ENCODE results near the gene SLC27A5.

The SLC27A5 gene

DNA sequence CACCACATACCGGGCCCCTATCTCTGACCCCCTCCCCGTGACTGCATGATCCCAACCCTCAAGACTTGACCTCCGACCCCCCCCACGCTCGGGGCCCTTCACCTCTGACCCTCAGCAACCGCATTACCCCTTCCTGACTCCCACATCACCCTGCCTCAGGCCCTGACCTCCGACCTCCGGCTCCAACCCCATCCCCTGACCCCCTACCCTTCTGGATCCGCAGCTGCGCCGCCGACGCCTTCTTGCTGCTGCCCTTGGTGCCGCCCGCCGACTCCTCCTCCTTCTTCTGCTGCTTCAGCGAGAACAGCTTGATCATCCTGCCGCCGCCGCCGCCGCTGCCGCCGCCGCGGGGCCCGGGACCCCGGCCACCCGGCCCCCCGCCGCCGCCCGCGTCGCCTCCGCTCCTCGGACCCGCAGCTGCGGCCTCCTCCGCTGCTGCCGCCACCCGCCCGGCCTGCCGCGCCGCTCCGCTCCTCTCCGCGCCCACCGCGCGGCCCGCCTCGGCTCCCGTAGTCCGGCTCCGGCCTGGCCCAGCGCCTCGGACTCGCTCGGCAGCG is 46.4 kb upstream of the SLC27A5 start, which contains the start of gene UBE2M:
UBE2M (minus strand) TSS at position 546 of the 557 bp plus-strand sequence; CDS start at position 316, 230 bp downstream.
- no peak for TF ChIP-seq CTCF (IDR thresholded peaks at IDR 0.05; ENCODE audit: low read depth, low read length, missing control alignments)
- no peak for DNase-seq (ENCODE audit: low read depth)

DNA sequence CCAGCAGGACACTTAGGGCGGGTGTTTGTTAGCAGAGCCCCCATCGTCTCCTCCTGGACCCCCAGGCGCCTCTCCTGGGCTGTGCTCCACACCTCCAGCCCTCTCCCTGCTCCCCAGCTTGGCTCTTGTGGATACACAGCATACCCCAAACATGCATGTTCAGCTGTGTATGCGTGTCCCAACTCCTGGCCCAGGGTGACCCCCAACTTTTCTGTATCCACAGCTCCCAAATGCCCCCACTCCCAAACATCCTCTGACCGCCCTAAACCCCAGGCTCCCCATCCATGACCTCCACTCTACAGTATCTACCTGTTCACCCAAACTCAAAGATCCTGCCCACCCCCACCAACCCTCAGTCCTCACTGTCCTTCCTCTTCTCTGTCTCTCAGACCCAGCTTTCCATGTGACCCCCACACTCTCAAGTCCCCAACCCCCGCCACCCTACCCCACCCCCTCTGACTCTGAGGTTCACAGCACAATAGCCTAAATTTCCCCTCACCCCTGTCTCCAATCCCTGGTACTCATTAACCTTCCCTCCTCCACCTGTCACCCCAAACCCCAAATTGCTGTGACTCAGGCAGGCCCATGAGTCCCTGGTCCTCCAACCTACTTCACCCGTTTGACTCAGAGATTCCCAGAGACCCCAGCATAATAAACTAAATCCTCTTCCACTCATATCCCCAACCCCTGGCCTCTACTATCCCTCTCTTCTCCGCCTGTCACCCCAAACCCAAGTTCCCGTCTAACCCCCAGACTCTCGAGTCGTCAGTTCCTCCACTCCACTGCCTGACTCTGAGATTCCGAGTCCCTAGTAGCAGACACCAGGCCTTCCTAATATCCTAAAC is 45.7 kb upstream of the SLC27A5 start:
- peak overlapping the region; percentile 89 for H3K4me3 ChIP-seq (ENCODE audit: low read depth, low read length)

More for the DNA sequence above, 46.4 kb upstream of the SLC27A5 start, which contains the start of gene UBE2M:
- peak within 1 kb of the TSS; percentile 89 for H3K4me3 ChIP-seq (ENCODE audit: low read depth, low read length)

GRCh38 chr19:58556622-58557220 is 44.9 kb upstream of the SLC27A5 start:
- no peak for DNase-seq (ENCODE audit: low read depth)
- H3K4me3 ChIP-seq (ENCODE audit: low read depth, low read length), result peak overlapping the region; percentile 89
- TF ChIP-seq CTCF (IDR thresholded peaks at IDR 0.05; ENCODE audit: low read depth, low read length, missing control alignments), result no peak

More for the DNA sequence above, 45.7 kb upstream of the SLC27A5 start:
- no peak for DNase-seq (ENCODE audit: low read depth)
- TF ChIP-seq CTCF (IDR thresholded peaks at IDR 0.05; ENCODE audit: low read depth, low read length, missing control alignments), result no peak

DNA sequence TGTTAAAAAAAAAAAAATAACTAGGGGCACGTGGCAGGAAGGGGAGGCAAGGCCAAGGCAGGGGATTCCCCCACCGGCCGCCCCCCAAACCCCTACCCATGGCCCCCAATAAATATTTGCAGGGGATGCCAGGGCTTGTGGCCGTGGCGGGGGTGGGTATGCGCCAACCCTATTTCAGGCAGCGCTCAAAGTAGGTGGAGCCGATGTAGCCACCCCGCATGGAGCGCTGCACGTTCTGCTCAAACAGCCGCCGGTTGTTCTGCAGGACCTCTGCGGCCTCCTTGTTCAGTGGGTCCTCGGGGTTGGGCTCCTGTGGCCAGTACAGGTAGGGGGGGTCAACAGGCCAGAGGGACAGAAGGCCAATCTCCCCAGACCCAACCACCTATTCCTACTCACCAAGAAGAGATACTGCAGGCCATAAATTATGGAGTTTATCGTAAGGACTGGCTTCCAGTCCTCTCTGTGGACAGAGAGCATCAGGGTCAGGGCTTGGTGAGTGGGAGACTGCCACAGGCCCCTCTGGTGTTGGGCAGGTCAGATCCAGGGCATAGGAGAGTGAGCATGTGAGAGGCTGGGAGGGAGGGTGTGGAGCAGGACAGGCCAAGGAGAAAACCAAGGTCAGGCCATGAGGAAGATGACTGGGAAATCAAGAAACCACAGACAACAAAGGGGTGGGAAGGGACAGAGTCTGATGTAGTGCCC is 44.3 kb upstream of the SLC27A5 start:
- H3K4me3 ChIP-seq (ENCODE audit: low read depth, low read length), result no peak overlapping the region
- DNase-seq (ENCODE audit: low read depth), result no peak
- TF ChIP-seq CTCF (IDR thresholded peaks at IDR 0.05; ENCODE audit: low read depth, low read length, missing control alignments), result no peak

GRCh38 chr19:58555369-58555885 is 43.6 kb upstream of the SLC27A5 start:
- DNase-seq (ENCODE audit: low read depth), result no peak
- peak overlapping the region; percentile 68 for H3K4me3 ChIP-seq (ENCODE audit: low read depth, low read length)
- TF ChIP-seq CTCF (IDR thresholded peaks at IDR 0.05; ENCODE audit: low read depth, low read length, missing control alignments), result no peak

- no peak for TF ChIP-seq CTCF (IDR thresholded peaks at IDR 0.05; ENCODE audit: low read depth, low read length, missing control alignments)
- peak; percentile 86 for DNase-seq (ENCODE audit: low read depth)
- peak within 1 kb of the TSS; percentile 68 for H3K4me3 ChIP-seq (ENCODE audit: low read depth, low read length)
These were observed 42.9 kb upstream of the SLC27A5 start, which contains the start of gene CHMP2A for GRCh38 chr19:58554494-58555368. CHMP2A (minus strand) TSS chr19:58555105; CDS start chr19:58554212, 893 bp downstream.
